CD4-positive, CD25-positive, alpha-beta regulatory T cell (primary cell): ENCODE data around the gene SERPINI1. TPM values are rescaled to one million over a fixed set of nuclear protein-coding genes. Genes with fewer than 3 reads are reported as not detected.

Experiments used
- ATAC-seq, 2 donors: fragments of 150-1000 bp; cut with Tn5 transposase; one replicate each; pipeline ENCODE4 v1.10.0; 2021; ENCODE audit warnings: low read depth in 2 of 2, moderate number of reproducible peaks in 2 of 2, moderate library complexity in 1 of 2
- DNase-seq, 3 donors: peaks; one replicate each; pipeline versions ENCODE4 v3.0.0 to v3.0.0-alpha.2; 2012 to 2022; ENCODE audit warnings: mixed read lengths in 1 of 3
- H3K27ac ChIP-seq: one replicate; pipeline ENCODE4 v1.7.0; 2013; ENCODE audit warnings: mild to moderate bottlenecking, low read length; ENCODE audit not compliant: insufficient read depth, poor library complexity, severe bottlenecking
- H3K27me3 ChIP-seq: one replicate; pipeline ENCODE4 v1.7.0; 2013; ENCODE audit warnings: low read length; ENCODE audit not compliant: control insufficient read depth, insufficient read depth
- H3K36me3 ChIP-seq: one replicate; pipeline ENCODE4 v1.7.0; 2013; ENCODE audit warnings: mild to moderate bottlenecking, low read length, moderate library complexity; ENCODE audit not compliant: control insufficient read depth, insufficient read depth
- H3K4me1 ChIP-seq: 2 replicates; pipeline ENCODE4 v1.7.0; 2013; ENCODE audit warnings: mild to moderate bottlenecking, low read length; ENCODE audit not compliant: insufficient read depth, control insufficient read depth, poor library complexity, severe bottlenecking
- H3K4me3 ChIP-seq: one replicate; pipeline ENCODE4 v1.7.0; 2013; ENCODE audit warnings: low read depth, mild to moderate bottlenecking, low read length, moderate library complexity
- H3K9me3 ChIP-seq, 2 experiments: 1 replicate in 1 of 2; 2 replicates in 1 of 2; pipeline ENCODE4 v1.7.0; 2013; ENCODE audit warnings: low read length in 2 of 2, mild to moderate bottlenecking in 1 of 2, moderate library complexity in 1 of 2; ENCODE audit not compliant: control insufficient read depth in 2 of 2
- H3K27ac Mint-ChIP-seq, 3 donors: one replicate each; pipeline ENCODE4 v1.8.0; 2020 to 2022; ENCODE audit warnings: mild to moderate bottlenecking in 3 of 3, mixed read lengths in 3 of 3, moderate library complexity in 2 of 3
- H3K27me3 Mint-ChIP-seq: one replicate; pipeline ENCODE4 v1.8.0; 2022; ENCODE audit warnings: mild to moderate bottlenecking, mixed read lengths
- H3K36me3 Mint-ChIP-seq: one replicate; pipeline ENCODE4 v1.8.0; 2020; ENCODE audit warnings: mixed read lengths
- H3K4me1 Mint-ChIP-seq, 4 donors: one replicate each; pipeline ENCODE4 v1.8.0; 2020 to 2022; ENCODE audit warnings: mixed read lengths in 4 of 4, mild to moderate bottlenecking in 1 of 4
- H3K4me3 Mint-ChIP-seq, 4 donors: one replicate each; pipeline ENCODE4 v1.8.0; 2020 to 2022; ENCODE audit warnings: mild to moderate bottlenecking in 4 of 4, mixed read lengths in 4 of 4, moderate library complexity in 3 of 4
- H3K9me3 Mint-ChIP-seq, 7 donors: one replicate each; pipeline ENCODE4 v1.8.0; 2020 to 2022; ENCODE audit warnings: mixed read lengths in 7 of 7, mild to moderate bottlenecking in 3 of 7, moderate library complexity in 2 of 7
- polyA plus RNA-seq, 4 donors: library from polyadenylated mRNA; unstranded; fragments of 300-500 nt; fragmentation: Illumina TruSeq; gene quantifications; one replicate each; pipeline ENCODE4 v1.2.3, GENCODE V29; 2021
- total RNA-seq: library from RNA; stranded (reverse); gene quantifications from one replicate; pipeline ENCODE4 v1.2.3, GENCODE V29; 2022

Gene SERPINI1
- total and polyA plus RNA-seq, 5 donors from 2014 or later = 2.4 to 17.8 (median 13.2) TPM

DNA sequence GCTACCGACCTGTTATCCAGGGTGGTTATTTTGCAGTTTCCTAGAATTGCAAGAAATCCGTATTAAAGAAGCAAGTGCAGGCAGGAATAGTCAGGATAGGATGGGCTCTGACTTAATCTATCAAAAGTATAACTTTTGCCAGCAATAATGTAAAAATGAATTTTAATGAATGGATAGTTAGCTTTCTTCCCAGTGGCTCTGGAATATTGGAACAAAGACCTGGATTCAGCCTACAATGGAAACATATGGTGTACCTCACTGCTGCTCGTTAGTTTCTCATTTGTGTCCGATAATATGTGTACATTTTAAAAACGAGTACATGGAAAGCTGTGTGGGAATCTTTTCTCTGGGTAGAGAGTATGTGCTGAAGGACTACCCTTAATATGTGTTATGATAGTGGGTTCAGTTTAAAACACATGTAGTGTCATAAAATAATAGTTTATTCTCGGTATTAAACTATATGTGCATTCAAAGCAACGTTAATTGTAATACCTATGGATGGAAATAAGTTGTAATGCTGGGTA is 805 bp downstream of the SERPINI1 start:
- H3K4me1 Mint-ChIP-seq = peaks cover 16 to 40% (median 24%) of the 10 kb centered on the region in 4 donors
- H3K4me3 ChIP-seq = peak overlapping the region; percentile 92

DNA sequence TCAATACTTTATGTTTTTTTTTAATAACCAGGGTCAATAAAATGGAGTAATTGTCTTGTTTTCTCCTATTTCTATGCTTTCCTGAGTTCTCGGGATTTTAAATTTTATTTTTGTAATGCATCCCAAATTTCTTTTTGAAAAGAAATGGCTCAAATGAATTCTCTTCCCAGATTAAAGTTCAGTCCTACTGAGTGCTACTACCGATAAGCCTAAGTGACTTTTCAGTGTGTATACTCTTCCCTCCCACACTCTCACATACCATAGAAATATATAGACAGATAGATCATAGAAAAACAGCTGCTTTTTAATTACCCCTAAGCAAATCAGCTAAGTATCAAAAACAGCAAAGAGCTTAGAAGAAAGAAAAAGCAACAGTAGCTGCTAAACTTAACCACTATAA is 1.5 kb downstream of the SERPINI1 start:
- Mint-ChIP-seq H3K27me3 (no peaks in the 10 kb centered on the region), H3K27ac (peak overlapping the region in 1 of 3 donors; percentile 11), H3K36me3 (peaks cover 4% of the 10 kb centered on the region), H3K9me3 (no peaks in the 10 kb centered on the region), H3K4me1 (peaks cover 16 to 34% (median 24%) of the 10 kb centered on the region in 4 donors), H3K4me3 (peak overlapping the region in 3 of 4 donors; percentile 2 to 89 (median 26))
- H3K9me3 ChIP-seq = no peaks in the 10 kb centered on the region
- no peaks in the 10 kb centered on the region for H3K27me3 ChIP-seq
- H3K4me3 ChIP-seq = peak overlapping the region; percentile 92
- ATAC-seq (no peak), DNase-seq (no peak)
- no peaks in the 10 kb centered on the region for H3K36me3 ChIP-seq
- H3K4me1 ChIP-seq = peaks cover 30% of the 10 kb centered on the region
- no peak overlapping the region for H3K27ac ChIP-seq

More for the DNA sequence above, 805 bp downstream of the SERPINI1 start:
- Histone ChIP-seq H3K27ac (no peak overlapping the region), H3K27me3 (no peaks in the 10 kb centered on the region), H3K9me3 (no peaks in the 10 kb centered on the region), H3K36me3 (no peaks in the 10 kb centered on the region), H3K4me1 (peaks cover 36% of the 10 kb centered on the region)
- no peak overlapping the region for H3K4me3 Mint-ChIP-seq
- peaks cover 4% of the 10 kb centered on the region for H3K36me3 Mint-ChIP-seq
- H3K9me3 Mint-ChIP-seq = no peaks in the 10 kb centered on the region
- ATAC-seq (no peak), DNase-seq (no peak)
- H3K27ac Mint-ChIP-seq = peak overlapping the region in 1 of 3 donors; percentile 38
- H3K27me3 Mint-ChIP-seq = no peaks in the 10 kb centered on the region

DNA sequence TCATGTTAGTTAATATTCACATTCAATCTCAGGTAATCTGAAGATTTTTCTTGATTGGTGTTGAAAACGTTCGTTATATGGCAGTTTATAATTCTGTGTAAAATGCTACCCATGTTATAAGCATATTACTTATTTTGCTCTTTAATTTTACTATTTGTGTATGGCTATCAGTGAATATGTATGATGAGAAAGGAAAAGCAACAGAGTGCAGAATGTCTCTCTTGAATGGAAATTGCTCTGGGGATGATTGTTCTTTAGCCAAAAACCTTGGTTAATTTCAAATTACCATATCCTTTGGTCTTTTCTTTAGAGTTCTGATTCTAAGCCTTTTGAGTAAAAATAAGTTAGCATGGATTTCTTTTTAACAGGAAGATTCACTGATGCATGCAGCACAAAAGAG is 2.5 kb downstream of the SERPINI1 start:
- no peak for ATAC-seq
- no peak overlapping the region for H3K4me3 Mint-ChIP-seq
- no peak overlapping the region for H3K27ac Mint-ChIP-seq

DNA sequence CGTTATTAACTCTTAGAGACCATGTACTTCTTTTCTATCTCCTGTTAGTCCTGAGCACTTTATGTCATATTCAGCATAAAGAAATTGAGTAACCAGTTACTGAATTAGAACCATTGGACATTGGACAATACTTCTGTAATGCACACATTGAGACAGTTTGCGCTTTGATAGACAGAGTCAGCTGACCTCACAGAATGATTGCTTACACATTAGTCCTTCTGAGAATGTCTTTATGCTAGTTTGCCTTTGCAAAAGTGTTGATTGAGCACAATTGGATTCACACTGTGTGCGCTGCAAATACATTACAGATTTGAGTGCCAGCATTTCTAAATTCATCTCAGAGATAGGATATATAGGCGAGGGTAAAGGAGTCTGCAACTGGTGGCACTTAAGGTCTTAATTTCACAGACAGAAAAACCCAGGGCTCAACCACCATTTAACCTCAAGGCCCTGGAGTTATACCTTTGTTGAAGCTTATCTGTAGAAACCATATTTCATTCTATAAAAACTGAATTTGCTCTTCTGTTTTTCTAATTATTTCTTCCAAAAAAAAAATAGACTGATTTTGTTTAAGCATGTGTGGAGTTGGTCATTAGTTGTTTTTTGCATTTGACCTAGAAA is 3.8 kb downstream of the SERPINI1 start:
- ATAC-seq = no peak
- Mint-ChIP-seq H3K4me3 (peak overlapping the region in 1 of 4 donors; percentile 22), H3K27ac (no peak overlapping the region), H3K27me3 (no peaks in the 10 kb centered on the region), H3K4me1 (peaks cover 16 to 27% (median 19%) of the 10 kb centered on the region in 4 donors), H3K9me3 (no peaks in the 10 kb centered on the region), H3K36me3 (peaks cover 4% of the 10 kb centered on the region)
- Histone ChIP-seq H3K27ac (no peak overlapping the region), H3K27me3 (no peaks in the 10 kb centered on the region), H3K9me3 (no peaks in the 10 kb centered on the region), H3K4me1 (peaks cover 10% of the 10 kb centered on the region), H3K36me3 (no peaks in the 10 kb centered on the region), H3K4me3 (no peak overlapping the region)
- no peak for DNase-seq

More for the DNA sequence above, 2.5 kb downstream of the SERPINI1 start:
- Histone ChIP-seq H3K36me3 (no peaks in the 10 kb centered on the region), H3K27ac (no peak overlapping the region), H3K4me1 (peaks cover 20% of the 10 kb centered on the region), H3K4me3 (no peak overlapping the region), H3K27me3 (no peaks in the 10 kb centered on the region), H3K9me3 (no peaks in the 10 kb centered on the region)
- H3K36me3 Mint-ChIP-seq = peaks cover 4% of the 10 kb centered on the region
- H3K4me1 Mint-ChIP-seq = peaks cover 16 to 25% (median 19%) of the 10 kb centered on the region in 4 donors
- H3K9me3 Mint-ChIP-seq = no peaks in the 10 kb centered on the region
- DNase-seq = no peak
- H3K27me3 Mint-ChIP-seq = no peaks in the 10 kb centered on the region

DNA sequence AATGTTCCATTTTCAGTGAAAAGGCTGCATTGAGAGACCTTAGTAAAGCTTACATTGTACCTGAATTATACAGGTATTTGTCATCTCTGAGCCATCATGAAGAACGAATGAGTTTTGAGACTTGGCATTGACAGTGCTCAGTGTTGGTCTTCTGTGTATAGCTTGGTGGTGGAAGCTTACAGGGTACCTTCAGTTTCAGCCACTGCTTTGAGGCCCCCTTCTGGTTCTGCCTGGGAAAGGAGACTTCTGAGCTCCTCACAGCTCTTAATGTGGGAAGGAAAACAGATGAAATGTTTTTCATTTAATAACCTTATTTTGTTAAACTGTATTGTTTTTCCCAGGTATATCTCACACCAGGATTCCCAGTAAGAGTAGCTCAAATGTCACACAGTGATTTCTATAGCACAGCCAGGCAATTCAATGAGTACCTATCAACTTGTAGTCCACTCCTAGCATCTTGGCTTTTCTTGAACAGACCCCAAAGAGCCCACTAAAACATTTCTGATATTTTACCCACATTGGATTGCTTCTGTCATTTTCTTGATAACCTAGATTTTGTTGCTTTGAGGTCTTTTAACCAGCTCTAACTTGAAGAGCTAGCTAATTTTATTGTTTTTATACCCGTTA is 5.6 kb downstream of the SERPINI1 start:
- ATAC-seq (peak; percentile 81 to 86), DNase-seq (peak; percentile 3 to 56 (median 34))
- H3K4me1 ChIP-seq = peaks cover 4% of the 10 kb centered on the region
- no peak overlapping the region for H3K4me3 ChIP-seq
- H3K27ac Mint-ChIP-seq = peak overlapping the region in 1 of 3 donors; percentile 64
- no peaks in the 10 kb centered on the region for H3K9me3 Mint-ChIP-seq
- H3K9me3 ChIP-seq = no peaks in the 10 kb centered on the region
- no peak overlapping the region for H3K27ac ChIP-seq
- H3K4me1 Mint-ChIP-seq = peaks cover 16 to 27% (median 19%) of the 10 kb centered on the region in 4 donors
- no peaks in the 10 kb centered on the region for H3K27me3 ChIP-seq
- H3K27me3 Mint-ChIP-seq = no peaks in the 10 kb centered on the region
- peaks cover 4% of the 10 kb centered on the region for H3K36me3 Mint-ChIP-seq
- peak overlapping the region in 1 of 4 donors; percentile 52 for H3K4me3 Mint-ChIP-seq
- H3K36me3 ChIP-seq = no peaks in the 10 kb centered on the region

DNA sequence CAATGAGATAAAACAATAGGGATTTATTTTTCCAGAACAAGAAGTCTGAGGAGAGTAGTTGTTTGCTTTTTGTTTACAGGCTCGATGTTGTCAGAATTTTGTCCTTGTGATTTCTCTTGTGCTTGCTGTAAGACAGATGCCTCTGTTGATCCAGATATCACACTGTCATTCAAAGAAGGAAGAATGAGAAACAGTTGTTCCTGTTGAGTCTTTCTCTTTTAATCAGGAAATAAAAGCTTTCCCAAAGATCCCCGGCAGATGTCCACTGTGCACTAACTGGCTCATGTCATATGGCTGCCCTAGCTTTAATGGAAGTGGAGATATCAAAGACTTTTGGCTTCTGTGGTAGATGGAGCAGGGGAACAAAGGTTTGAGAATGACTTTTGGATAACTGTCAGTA is 6.8 kb downstream of the SERPINI1 start:
- H3K36me3 Mint-ChIP-seq = peaks cover 4% of the 10 kb centered on the region
- ATAC-seq (no peak), DNase-seq (no peak)
- Histone ChIP-seq H3K36me3 (no peaks in the 10 kb centered on the region), H3K9me3 (no peaks in the 10 kb centered on the region), H3K27ac (no peak overlapping the region), H3K27me3 (no peaks in the 10 kb centered on the region), H3K4me1 (no peaks in the 10 kb centered on the region), H3K4me3 (no peak overlapping the region)
- H3K27ac Mint-ChIP-seq = no peak overlapping the region
- no peaks in the 10 kb centered on the region for H3K27me3 Mint-ChIP-seq
- H3K4me3 Mint-ChIP-seq = no peak overlapping the region
- peaks cover 12 to 23% (median 19%) of the 10 kb centered on the region in 4 donors for H3K4me1 Mint-ChIP-seq
- H3K9me3 Mint-ChIP-seq = no peaks in the 10 kb centered on the region

DNA sequence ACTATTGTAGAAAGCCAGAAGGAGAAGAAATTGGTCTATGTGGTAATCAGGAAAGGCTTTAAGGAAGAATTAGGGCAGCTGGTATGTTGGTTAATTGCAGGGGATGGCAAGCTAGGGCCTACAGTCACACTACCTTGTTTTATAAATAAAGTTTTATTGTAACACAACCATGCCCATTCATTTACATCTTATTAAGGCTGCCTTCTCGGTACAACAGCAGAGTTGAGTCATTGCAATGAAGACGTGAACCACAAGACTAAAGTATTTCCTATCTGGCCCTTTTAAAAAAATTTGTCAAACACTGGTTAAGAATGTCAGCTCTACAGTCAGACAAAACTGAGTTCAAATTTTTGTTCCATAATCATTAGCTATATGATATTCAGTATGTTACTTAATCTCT is 8.3 kb downstream of the SERPINI1 start:
- Histone ChIP-seq H3K27ac (no peak overlapping the region), H3K36me3 (no peaks in the 10 kb centered on the region), H3K4me3 (no peak overlapping the region), H3K4me1 (no peaks in the 10 kb centered on the region), H3K27me3 (no peaks in the 10 kb centered on the region), H3K9me3 (no peaks in the 10 kb centered on the region)
- ATAC-seq = no peak
- H3K9me3 Mint-ChIP-seq = no peaks in the 10 kb centered on the region
- H3K4me3 Mint-ChIP-seq = no peak overlapping the region
- no peaks in the 10 kb centered on the region for H3K36me3 Mint-ChIP-seq
- H3K27me3 Mint-ChIP-seq = no peaks in the 10 kb centered on the region
- H3K4me1 Mint-ChIP-seq = peaks cover 8 to 19% (median 17%) of the 10 kb centered on the region in 4 donors
- no peak overlapping the region for H3K27ac Mint-ChIP-seq
- peak in 1 of 3 donors; percentile 16 for DNase-seq
